ENCODE data around the gene SOX11. TPM values are rescaled to one million over a fixed set of nuclear protein-coding genes. Genes with fewer than 3 reads are reported as not detected.

Gene SOX11
- total RNA-seq, 2 donors from 2014 or later, result 0.78 TPM; not detected in 1

DNA sequence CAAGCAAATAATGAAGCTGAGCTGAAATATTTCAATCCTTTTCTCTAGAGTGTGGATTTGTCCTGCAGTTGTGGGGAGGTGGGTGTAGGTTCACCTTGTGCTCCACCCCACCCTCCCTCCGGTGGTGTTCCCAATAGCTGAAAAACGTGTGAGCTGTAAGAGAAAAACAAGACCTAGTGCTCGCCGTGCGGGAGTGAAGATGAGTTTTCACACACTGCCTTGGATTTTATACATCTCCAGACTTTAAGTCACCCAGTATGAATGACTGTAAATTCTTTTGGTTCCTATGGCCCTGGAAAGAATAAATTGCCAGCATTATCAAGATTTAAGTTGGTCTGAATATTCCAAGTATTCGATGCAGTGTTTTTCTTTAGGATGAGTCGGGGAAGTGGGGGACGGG, 1.9 kb upstream of the SOX11 start:
- ATAC-seq, result no peak

DNA sequence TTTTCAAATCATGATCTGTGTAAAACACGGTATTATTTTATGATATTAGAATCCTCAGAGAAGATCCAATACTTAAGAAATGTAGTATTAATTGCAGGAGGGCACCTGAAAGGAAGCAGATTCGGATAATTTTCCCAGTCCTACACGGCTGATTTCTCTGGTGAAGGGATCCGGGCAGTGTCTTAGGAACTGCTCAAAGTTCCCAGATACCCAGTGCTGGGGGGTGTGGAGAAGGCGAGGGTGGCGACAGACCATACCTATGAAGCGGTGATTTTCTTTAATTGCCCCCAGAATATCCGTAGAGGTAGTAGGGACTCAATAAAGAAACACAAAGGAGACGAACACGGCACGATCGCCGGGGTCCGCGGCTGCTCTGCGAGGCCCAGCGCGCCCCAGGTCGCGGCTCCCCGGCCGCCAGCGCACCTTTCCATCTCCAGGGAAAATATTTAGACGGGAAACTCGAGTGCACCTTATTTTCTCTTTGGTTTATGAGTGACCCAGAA, 1.4 kb upstream of the SOX11 start:
- intact Hi-C loops (cut with DNase I, micrococcal nuclease), result no loop called here
- ATAC-seq, result no peak
- no peak for DNase-seq

More for the DNA sequence above, 1.9 kb upstream of the SOX11 start:
- intact Hi-C loops (cut with DNase I, micrococcal nuclease), result no loop called here
- no peak for DNase-seq

DNA sequence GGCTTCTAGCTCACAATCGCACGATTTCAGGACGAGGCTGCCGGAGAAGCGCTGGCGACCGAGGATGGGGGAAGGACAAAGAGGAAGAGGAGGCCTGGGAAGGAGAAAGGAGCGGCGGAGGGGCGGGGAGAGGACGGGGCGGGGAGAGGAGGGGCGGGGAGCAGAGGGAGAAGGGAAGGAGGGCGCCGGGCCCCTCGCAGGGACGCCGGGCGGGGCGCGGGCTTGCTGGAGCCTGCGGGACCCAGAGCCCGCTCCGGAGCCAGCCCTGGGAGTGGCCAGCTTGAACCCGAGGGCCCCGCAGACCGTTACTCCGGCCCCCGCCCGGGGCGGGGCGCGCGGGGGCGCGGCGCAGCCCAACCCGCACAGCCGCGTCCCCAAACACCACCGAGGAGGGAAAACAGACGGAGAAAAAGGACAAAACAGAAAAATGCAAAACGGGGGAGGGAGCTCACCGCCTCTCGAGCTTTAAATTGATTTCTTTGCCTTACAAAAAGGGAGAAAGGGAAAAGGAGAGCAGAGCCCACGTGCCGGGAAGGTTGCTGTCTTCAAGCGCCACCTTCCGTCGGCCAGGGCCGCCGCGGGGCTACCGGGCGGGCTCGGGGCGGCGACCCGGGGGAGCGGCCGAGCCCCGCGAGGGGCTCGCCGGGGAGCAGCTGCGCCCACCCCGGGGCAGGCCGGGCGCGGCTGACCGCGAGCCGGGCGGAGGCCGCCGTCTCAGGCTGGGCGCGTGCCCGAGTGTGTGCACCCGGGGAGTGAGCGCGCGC, 781 bp upstream of the SOX11 start:
- intact Hi-C loops (cut with DNase I, micrococcal nuclease), result no loop called here
- ATAC-seq (no peak), DNase-seq (no peak)

DNA sequence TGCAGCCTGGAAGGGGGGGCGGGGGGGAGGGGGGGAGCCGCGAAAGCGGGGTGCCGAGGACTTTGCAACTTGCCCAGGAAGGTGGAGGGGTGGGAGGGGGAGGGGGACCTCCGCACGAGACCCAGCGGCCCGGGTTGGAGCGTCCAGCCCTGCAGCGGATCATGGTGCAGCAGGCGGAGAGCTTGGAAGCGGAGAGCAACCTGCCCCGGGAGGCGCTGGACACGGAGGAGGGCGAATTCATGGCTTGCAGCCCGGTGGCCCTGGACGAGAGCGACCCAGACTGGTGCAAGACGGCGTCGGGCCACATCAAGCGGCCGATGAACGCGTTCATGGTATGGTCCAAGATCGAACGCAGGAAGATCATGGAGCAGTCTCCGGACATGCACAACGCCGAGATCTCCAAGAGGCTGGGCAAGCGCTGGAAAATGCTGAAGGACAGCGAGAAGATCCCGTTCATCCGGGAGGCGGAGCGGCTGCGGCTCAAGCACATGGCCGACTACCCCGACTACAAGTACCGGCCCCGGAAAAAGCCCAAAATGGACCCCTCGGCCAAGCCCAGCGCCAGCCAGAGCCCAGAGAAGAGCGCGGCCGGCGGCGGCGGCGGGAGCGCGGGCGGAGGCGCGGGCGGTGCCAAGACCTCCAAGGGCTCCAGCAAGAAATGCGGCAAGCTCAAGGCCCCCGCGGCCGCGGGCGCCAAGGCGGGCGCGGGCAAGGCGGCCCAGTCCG, 540 bp downstream of the SOX11 start:
- intact Hi-C loops (cut with DNase I, micrococcal nuclease), result no loop called here
- ATAC-seq (no peak), DNase-seq (no peak)

DNA sequence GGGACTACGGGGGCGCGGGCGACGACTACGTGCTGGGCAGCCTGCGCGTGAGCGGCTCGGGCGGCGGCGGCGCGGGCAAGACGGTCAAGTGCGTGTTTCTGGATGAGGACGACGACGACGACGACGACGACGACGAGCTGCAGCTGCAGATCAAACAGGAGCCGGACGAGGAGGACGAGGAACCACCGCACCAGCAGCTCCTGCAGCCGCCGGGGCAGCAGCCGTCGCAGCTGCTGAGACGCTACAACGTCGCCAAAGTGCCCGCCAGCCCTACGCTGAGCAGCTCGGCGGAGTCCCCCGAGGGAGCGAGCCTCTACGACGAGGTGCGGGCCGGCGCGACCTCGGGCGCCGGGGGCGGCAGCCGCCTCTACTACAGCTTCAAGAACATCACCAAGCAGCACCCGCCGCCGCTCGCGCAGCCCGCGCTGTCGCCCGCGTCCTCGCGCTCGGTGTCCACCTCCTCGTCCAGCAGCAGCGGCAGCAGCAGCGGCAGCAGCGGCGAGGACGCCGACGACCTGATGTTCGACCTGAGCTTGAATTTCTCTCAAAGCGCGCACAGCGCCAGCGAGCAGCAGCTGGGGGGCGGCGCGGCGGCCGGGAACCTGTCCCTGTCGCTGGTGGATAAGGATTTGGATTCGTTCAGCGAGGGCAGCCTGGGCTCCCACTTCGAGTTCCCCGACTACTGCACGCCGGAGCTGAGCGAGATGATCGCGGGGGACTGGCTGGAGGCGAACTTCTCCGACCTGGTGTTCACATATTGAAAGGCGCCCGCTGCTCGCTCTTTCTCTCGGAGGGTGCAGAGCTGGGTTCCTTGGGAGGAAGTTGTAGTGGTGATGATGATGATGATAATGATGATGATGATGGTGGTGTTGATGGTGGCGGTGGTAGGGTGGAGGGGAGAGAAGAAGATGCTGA, 1.4 kb downstream of the SOX11 start:
- DNase-seq (no peak), ATAC-seq (no peak)
- intact Hi-C loops (cut with DNase I, micrococcal nuclease), result no loop called here

DNA sequence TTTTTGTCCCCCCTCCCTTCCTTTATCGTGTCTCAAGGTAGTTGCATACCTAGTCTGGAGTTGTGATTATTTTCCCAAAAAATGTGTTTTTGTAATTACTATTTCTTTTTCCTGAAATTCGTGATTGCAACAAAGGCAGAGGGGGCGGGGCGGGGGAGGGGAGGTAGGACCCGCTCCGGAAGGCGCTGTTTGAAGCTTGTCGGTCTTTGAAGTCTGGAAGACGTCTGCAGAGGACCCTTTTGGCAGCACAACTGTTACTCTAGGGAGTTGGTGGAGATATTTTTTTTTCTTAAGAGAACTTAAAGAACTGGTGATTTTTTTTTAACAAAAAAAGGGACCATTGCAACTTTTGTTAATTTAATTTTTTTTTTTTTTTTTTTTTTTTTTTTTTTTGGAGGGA, 2.1 kb downstream of the SOX11 start:
- DNase-seq (no peak), ATAC-seq (no peak)
- intact Hi-C loops (cut with DNase I, micrococcal nuclease), result no loop called here

DNA sequence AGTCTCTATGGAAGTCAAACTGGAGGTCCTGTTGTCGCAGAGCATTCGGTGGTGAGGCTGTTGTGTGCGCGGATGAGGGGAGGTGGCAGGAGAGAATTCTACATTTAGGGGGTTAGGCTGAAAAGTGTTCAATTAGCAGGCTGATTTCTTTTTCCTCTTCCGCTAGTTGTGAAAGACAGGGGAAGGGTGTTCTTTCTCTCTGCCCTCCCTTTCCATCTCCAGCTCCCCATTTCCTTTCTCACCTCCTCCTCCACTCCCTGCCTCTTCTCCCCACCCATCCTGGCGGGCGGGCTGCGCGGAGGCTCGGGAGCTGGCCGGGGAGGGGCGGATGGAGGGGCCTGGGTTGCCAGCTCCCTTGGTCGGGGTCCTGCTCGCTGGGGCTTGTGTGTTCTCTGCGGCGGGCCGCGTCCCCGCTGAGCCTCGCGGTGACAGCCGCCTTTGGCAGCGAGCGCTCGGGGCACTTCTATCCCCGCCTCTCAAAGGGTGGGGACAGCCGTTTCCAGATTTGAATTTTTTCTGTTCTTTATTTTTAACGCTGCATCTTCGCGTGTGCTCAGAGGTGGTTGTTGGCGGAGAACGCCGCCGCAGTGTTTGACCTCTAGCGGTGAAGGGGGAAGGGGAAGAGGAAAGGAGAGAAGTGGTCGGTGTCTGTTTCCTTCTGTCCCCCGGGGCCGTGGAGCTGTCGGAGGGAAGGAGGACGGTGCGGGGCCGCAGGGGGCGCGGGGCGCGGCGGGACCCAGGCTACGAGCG, 3.6 kb downstream of the SOX11 start:
- DNase-seq, result no peak
- intact Hi-C loops (cut with DNase I, micrococcal nuclease), result no loop called here
- ATAC-seq, result no peak

DNA sequence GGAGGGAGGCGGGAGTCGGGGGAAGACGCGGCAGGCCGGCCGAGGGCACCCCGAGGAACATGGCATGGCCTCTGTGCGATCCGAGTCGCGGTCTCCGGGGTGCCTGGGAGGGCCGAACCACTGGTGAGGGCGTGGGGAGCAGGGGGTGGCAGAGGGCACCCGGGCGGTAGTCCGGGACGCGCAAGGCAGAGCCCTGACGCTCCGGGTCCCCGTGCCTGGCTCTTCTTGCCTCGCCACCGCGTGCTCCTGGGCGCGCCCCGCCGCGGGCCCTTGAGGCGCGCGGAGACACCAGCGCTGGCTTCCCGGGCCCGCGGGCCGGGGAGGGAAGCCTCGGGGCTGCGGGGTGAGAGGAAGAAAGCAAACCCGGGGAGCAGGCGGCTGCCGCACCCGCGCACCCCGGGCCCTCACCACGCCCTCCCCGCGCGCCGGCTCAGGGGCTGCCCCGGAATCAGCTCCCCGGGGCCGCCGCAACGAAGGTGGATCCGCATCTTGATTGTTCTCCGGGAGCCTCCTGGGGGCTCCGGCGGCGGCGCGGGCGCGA, 4.3 kb downstream of the SOX11 start:
- no peak for DNase-seq
- no peak for ATAC-seq
- intact Hi-C loops (cut with DNase I, micrococcal nuclease), result no loop called here

DNA sequence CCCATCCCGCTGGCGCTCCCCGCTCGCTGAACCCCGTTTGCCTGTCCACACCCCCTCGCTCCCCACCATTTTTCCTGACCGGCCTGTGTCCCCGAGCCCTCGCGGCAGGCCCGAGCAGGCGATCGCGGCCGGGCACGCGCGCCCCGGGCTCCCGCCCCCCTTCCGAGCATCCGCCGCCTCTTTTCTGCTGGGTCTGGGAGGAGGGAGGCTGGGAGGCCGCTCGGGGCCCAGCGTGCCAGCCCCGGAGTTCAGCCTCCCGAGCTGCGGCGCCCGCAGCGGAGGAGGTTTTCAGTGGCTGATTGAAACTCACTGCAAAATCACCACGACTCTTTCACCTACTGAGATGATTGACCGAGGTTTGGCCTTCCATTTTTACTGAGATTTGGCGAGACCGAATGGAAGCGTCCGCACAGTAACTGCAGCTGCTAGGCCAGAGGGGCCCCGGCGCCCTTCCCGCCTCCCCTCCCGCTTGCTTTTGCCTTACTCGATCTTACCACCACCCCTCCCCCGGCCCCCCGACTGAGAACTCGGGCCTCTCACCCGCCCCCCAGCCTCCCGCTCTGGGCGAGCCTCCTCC, 4.8 kb downstream of the SOX11 start:
- intact Hi-C loops (cut with DNase I, micrococcal nuclease), result no loop called here
- DNase-seq (no peak), ATAC-seq (no peak)

DNA sequence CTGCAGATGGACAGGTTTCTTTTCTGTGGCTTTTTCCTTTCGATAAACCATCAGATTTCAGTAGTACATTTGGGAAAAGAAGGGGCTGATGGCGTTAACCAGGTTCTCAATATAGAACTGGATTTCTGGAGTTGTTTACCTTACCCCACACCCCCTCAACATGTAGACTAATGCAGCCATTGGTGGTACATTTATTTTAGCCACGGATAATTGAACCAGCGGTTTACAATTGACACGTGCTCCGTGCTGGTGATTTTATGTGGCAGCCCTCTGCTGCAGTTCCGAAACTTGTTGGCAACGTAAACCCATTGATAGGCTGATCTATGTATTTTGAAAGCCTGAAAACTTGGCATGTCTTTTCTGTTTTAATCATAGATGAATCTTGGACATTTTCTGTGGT, 5.4 kb downstream of the SOX11 start:
- no peak for DNase-seq
- intact Hi-C loops (cut with DNase I, micrococcal nuclease), result no loop called here
- no peak for ATAC-seq

DNA sequence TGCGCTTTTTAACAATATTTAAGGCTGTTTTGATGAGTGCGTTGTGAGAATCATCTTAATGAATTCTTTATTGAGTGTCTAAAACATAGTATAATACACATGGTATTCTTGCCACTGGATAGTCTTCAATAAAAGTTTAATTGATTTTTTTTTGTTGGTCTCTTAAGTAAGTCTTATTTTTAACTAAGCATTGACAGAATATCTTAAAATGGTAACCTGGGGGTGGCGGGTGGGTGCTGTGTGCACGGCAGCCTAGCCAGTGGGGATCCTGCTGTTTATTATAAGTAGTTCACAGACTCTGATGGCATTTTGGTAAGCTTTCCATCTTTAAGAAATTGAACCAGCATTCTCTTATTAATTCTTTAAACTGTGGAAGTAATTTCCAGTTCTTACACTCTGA, 6.0 kb downstream of the SOX11 start:
- DNase-seq (no peak), ATAC-seq (no peak)
- intact Hi-C loops (cut with DNase I, micrococcal nuclease), result no loop called here

DNA sequence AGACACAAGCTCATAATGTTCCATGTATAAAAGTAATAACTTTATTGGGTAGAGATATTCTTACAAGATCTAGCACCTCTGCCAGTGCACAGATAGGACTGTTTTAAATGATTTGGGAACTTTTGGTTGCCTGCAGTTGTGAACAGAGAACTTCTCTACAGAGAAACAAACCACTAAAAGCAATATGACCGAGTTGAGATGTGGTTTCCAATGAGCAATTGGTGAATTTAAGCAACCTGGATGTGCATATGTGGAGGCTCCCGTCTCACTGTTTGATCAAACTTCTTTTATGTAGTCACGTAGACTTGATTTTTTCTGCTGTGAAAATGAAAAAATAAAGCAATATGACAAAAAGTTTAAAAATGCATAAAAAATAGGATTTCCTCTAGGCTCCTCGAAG, 7.8 kb downstream of the SOX11 start:
- ATAC-seq (no peak), DNase-seq (no peak)
- intact Hi-C loops (cut with DNase I, micrococcal nuclease), result no loop called here

DNA sequence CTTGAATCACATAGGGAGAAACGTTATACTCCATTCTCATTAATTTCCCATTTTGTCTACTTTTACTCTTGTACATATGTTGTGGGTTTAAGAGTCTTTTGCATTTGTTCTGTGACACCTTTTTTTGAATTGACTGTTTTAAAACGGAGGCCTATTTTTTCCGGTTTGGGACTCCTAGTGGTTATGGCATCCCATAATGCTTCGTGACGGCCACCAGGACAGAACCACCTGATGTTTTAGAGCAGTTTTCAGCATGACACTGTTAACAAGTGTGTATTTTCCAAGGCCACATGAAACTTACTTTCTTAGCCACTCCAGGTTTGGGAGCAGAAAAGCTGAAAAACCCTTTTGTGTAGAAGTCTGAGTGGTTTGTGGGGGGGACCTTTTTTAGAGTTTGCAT, 8.4 kb downstream of the SOX11 start:
- intact Hi-C loops (cut with DNase I, micrococcal nuclease), result no loop called here
- DNase-seq, result no peak
- ATAC-seq, result no peak

DNA sequence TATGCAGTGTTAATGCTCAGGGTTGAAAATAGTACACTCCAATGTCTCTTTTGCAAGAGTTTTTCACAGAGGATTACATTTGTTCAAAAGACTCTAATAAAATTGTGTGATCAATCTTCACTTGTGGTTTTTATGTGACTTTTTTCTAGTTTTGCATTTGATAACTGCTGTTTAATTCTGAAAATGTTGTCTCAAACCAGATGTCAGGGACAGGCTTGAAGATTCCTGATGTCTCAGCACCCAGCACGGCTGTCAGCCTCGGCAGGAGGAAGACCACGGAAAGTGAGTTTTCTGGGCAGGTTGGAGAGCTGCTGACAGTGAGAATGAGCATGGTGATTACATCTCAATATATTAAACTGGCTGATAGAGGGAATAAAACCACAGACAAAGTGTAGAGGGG, 9.1 kb downstream of the SOX11 start:
- ATAC-seq, result no peak
- intact Hi-C loops (cut with DNase I, micrococcal nuclease), result no loop called here
- DNase-seq, result no peak

DNA sequence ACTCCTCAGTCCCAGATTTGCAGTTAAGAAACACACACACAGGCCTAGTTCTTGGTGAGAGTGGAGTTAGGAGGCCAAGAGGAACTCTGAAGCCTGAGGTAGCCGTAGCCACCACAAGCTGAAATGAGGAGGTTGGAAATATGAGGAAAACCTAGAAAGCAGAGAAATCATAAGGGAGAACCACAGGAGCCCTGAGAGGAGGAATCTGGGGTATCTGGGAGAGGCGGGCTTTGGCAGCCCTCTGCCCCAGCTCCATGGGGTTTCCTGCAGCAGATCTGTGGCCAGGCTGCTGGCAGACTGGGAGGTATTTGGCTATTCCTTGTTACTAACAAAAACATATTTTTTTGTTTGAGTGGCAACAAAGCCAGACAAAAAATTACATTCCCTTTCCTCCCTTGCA, 11.0 kb downstream of the SOX11 start:
- DNase-seq, result no peak
- no peak for ATAC-seq
- intact Hi-C loops (cut with DNase I, micrococcal nuclease), result no loop called here

DNA sequence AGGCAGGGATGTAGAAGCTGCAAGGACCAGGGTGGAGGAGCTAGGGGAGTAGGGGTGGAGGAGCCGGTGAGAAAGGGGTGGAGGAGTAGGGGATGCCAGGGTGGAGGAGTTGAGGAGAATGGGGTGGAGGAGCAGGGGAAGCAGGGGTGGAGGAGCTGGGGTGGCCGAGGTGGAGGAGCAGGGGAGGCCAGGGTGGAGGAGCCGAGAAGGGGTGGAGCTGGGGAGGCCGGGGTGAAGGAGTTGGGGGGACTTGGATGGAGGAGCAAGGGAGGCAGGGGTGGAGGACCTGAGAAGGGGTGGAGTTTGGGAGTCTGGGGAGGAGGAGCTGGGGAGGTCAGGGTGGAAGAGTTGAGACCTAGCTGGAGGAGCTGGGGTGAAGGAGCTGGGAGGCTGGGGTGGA, 13.3 kb downstream of the SOX11 start:
- DNase-seq (no peak), ATAC-seq (no peak)
- intact Hi-C loops (cut with DNase I, micrococcal nuclease), result no loop called here

DNA sequence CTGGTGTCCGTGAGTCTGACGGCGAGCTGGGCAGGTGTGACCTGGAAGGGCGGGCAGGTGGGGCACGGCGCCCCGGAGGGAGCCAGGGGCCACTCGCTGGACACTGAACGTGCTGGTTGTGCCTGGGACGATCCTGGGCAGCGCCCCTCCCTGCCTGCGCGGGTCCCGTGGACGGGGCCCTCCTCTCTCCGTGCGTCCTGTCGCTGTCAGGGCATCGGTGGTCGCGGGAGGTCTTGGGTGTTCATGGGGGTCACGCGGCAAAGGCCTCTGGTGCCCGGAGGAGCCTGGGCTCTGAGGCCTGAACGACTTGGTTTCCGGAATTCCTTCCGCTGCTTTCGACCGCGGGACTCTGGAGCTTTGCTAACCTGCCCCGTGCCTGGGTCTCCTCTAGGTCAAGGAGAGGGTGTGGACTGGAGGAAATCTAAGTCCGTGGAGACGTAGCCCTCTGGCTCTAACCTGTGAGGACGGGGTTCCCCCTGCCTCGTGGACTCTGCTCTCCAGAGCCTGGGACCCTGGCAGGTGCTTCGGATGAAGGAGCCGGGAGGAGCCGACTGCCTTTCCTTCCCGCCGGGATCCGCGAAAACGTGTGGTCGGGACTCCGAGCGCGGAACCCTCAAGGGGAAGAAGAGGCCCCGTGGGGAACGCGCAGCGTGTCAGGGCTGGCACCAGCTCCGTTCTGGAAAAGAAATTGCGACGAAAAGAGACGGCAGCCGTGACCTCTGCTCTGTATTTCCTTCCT, 14.7 kb downstream of the SOX11 start:
- intact Hi-C loops (cut with DNase I, micrococcal nuclease), result no loop called here
- no peak for ATAC-seq
- DNase-seq, result no peak

DNA sequence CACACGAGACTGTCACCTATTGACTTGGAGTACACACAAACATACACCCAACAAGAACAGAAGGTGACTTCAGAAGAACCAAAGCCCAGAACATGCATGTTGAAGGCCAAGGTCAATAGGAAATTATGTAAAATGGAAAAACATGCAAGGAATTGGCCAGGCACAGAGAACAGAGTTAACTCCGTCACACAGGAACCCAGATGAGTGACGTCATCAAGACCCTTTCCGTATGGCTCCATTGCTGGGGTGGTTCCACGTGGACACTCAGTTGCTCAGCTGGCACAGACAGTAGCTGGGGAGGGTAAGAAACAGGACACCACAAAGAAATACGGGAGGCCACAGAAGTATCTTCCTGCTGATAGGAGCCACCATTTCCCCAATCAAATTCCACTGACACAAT, 18.4 kb downstream of the SOX11 start:
- DNase-seq, result no peak
- ATAC-seq, result no peak
- intact Hi-C loops (cut with DNase I, micrococcal nuclease), result no loop called here

All from left colon (tissue), 2 donors.